ENCODE measurements around the gene SGCA. TPM values are rescaled to one million over a fixed set of nuclear protein-coding genes. Genes with fewer than 3 reads are reported as not detected.

SGCA gene
- total RNA-seq, 1 experiment from 2014 or later, result not detected

GRCh38 chr17:50134206-50135110 lies 31.3 kb upstream of the SGCA start:
- ChIA-PET CTCF (no interaction called here), POLR2A (ENCODE audit: unreplicated experiment) (no interaction called here)
- ATAC-seq (no peak), DNase-seq (no peak)
- Histone ChIP-seq H3K27me3 (ENCODE audit: low read length) (peaks cover 6% of the 10 kb centered on the region), H4K20me1 (ENCODE audit: low read length) (no peaks in the 10 kb centered on the region), H3K4me3 (ENCODE audit: low read length) (no peak overlapping the region), H3K9me2 (replicated peaks; ENCODE audit: low read length) (no peaks in the 10 kb centered on the region), H3K27ac (ENCODE audit: low read length) (no peak overlapping the region), H3K36me3 (ENCODE audit: low read depth, low read length) (peaks cover 40% of the 10 kb centered on the region), H3F3A (ENCODE audit: low read length, unreplicated experiment) (no peaks in the 10 kb centered on the region), H3K9ac (ENCODE audit: low read length) (no peak overlapping the region), H3K4me2 (ENCODE audit: low read length) (no peak overlapping the region), H3K79me2 (ENCODE audit: low read length) (no peaks in the 10 kb centered on the region), H2AFZ (ENCODE audit: low read length) (no peak overlapping the region), H3K9me3 (ENCODE audit: low read length) (no peaks in the 10 kb centered on the region), H3K4me1 (ENCODE audit: insufficient read depth, low read length) (peaks cover 3% of the 10 kb centered on the region; the same call in 1 of the 2 replicates)
- intact Hi-C loops (cut with micrococcal nuclease), result no loop called here
- BruUV-seq (replicated peaks), result TSS peak; percentile 22
- TF ChIP-seq EZH2phosphoT487 (IDR thresholded peaks at IDR 0.05; ENCODE audit: borderline replicate concordance, low read length) (no peak), EZH2 (IDR thresholded peaks at IDR 0.05; ENCODE audit: low read length, unreplicated experiment) (no peak), CTCF (conservative IDR thresholded peaks at IDR 0.05; ENCODE audit: low read depth, low read length) (0 out of 2 replicates have a peak, but pooled peaks have one; percentile 18)

DNA sequence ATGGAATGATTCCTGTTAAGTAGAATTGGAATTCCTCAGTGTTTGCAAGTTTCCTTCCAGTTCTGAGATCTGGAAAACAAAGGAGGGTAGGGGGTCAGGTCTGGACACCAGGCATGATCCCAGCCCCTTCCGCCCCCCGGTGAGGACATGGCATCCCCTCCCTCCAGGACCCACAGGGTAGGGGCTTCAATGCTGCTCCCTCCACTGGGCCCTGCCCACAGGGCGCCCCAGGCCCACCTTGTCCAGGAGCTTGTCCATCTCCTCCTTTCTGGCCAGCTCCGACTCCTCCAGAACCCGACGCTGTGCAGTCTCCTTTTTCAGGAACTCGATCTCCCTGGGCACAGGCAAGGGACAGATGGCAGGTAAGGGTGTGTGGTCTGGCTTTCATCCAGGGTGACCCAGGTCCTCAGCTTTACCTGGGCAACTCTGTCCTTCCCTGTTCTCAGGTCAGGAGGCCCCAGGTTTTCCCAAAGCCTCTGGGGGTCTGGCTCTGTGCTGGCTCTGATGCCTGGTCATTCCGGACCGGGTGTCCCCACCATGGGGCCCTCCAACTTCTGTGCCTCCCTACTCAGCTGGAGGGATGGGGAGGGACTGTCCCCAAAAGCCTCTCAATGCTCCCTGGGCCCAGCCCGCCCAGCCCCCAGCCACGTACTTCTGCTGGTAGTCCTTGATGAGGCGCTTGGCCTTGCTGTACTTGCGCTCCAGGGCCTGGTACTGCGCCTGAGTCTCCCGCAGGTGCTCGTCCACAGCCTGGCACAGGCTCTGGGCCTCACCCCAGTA lies 30.3 kb upstream of the SGCA start:
- 0 out of 2 replicates have a peak, but pooled peaks cover 5% of the 10 kb centered on the region for H4K20me1 ChIP-seq (ENCODE audit: low read length)
- CTCF ChIA-PET, result no interaction called here

More for the DNA sequence above, 30.3 kb upstream of the SGCA start:
- intact Hi-C loops (cut with micrococcal nuclease), result no loop called here
- H3K4me1 ChIP-seq (ENCODE audit: insufficient read depth, low read length), result no peaks in the 10 kb centered on the region
- ATAC-seq (no peak), DNase-seq (no peak)
- no peaks in the 10 kb centered on the region for H3F3A ChIP-seq (ENCODE audit: low read length, unreplicated experiment)
- no peaks in the 10 kb centered on the region for H3K79me2 ChIP-seq (ENCODE audit: low read length)
- no peaks in the 10 kb centered on the region for H3K9me2 ChIP-seq (replicated peaks; ENCODE audit: low read length)
- BruUV-seq (replicated peaks), result no TSS peak
- POLR2A ChIA-PET (ENCODE audit: unreplicated experiment), result no interaction called here
- peaks cover 50% of the 10 kb centered on the region for H3K36me3 ChIP-seq (ENCODE audit: low read depth, low read length)
- no peak for TF ChIP-seq EZH2 (IDR thresholded peaks at IDR 0.05; ENCODE audit: low read length, unreplicated experiment)
- TF ChIP-seq CTCF (conservative IDR thresholded peaks at IDR 0.05; ENCODE audit: low read depth, low read length), result no peak
- TF ChIP-seq EZH2phosphoT487 (IDR thresholded peaks at IDR 0.05; ENCODE audit: borderline replicate concordance, low read length), result no peak
- no peak overlapping the region for H3K9ac ChIP-seq (ENCODE audit: low read length)
- H3K27me3 ChIP-seq (ENCODE audit: low read length), result no peaks in the 10 kb centered on the region
- H3K4me3 ChIP-seq (ENCODE audit: low read length), result no peak overlapping the region
- H3K9me3 ChIP-seq (ENCODE audit: low read length), result no peaks in the 10 kb centered on the region
- H3K4me2 ChIP-seq (ENCODE audit: low read length), result no peak overlapping the region
- H3K27ac ChIP-seq (ENCODE audit: low read length), result no peak overlapping the region
- no peak overlapping the region for H2AFZ ChIP-seq (ENCODE audit: low read length)
